DOHH2 (cell line): Measurements from ENCODE around the gene USH1C.

Experiments
- H3F3A ChIP-seq: fragments of 200-600 bp; sonication (generic), shearing (Covaris generic); 2 replicates; pipeline ENCODE4 v1.6.0; 2016; ENCODE audit warnings: antibody characterized with exemption, mild to moderate bottlenecking; ENCODE audit not compliant: control insufficient read depth, insufficient read depth
- H3K27ac ChIP-seq: fragments of 200-600 bp; sonication (generic); 2 replicates; pipeline ENCODE4 v1.5.1; 2014; ENCODE audit warnings: low read depth, mild to moderate bottlenecking, low read length, moderate library complexity
- H3K27me3 ChIP-seq: fragments of 200-600 bp; sonication (generic); 2 replicates; pipeline ENCODE4 v1.6.1; 2014; ENCODE audit warnings: mild to moderate bottlenecking, low read length, mixed read lengths; ENCODE audit not compliant: control insufficient read depth
- H3K36me3 ChIP-seq: fragments of 200-600 bp; sonication (generic); 2 replicates; pipeline ENCODE4 v1.6.1; 2014; ENCODE audit warnings: mild to moderate bottlenecking, low read length, moderate library complexity, mixed read lengths; ENCODE audit not compliant: control insufficient read depth
- H3K4me1 ChIP-seq: fragments of 200-600 bp; sonication (generic); 2 replicates; pipeline ENCODE4 v1.6.1; 2014; ENCODE audit warnings: mild to moderate bottlenecking, low read length, mixed read lengths; ENCODE audit not compliant: control insufficient read depth
- H3K4me2 ChIP-seq: fragments of 200-600 bp; sonication (generic); 2 replicates; pipeline ENCODE4 v1.6.0; 2014; ENCODE audit warnings: mild to moderate bottlenecking, low read length, moderate library complexity
- H3K4me3 ChIP-seq: fragments of 200-600 bp; sonication (generic); 2 replicates; pipeline ENCODE4 v1.5.1; 2014; ENCODE audit warnings: mild to moderate bottlenecking, low read length, mixed read lengths
- H3K79me2 ChIP-seq: fragments of 200-600 bp; sonication (generic); 2 replicates; pipeline ENCODE4 v1.6.1; 2014; ENCODE audit warnings: mild to moderate bottlenecking, low read length, mixed read lengths; ENCODE audit not compliant: control insufficient read depth
- H3K9me2 ChIP-seq: fragments of 200-600 bp; sonication (generic); replicated peaks from 2 replicates; pipeline ENCODE4 v1.6.1; 2014; ENCODE audit warnings: mild to moderate bottlenecking, low read length, mixed read lengths; ENCODE audit not compliant: control insufficient read depth
- H3K9me3 ChIP-seq: fragments of 200-600 bp; sonication (generic); 2 replicates; pipeline ENCODE4 v1.6.1; 2014; ENCODE audit warnings: antibody characterized with exemption, low read length, mixed read lengths; ENCODE audit not compliant: control insufficient read depth, insufficient read depth
- H4K20me1 ChIP-seq: fragments of 200-600 bp; sonication (generic); 2 replicates; pipeline ENCODE4 v1.6.0; 2014; ENCODE audit warnings: low read depth, mild to moderate bottlenecking, antibody characterized with exemption, low read length, moderate library complexity; ENCODE audit not compliant: control insufficient read depth, insufficient read depth
- CTCF ChIP-seq: fragments of 200-600 bp; sonication (generic); IDR thresholded peaks from one replicate; pipeline ENCODE4 v1.5.1; 2014; ENCODE audit warnings: antibody characterized with exemption, mild to moderate bottlenecking, low read depth, low read length; ENCODE audit not compliant: poor library complexity, severe bottlenecking
- EZH2phosphoT487 ChIP-seq: fragments of 200-600 bp; sonication (generic); IDR thresholded peaks from 2 replicates; pipeline ENCODE4 v1.6.1; 2017; ENCODE audit warnings: borderline replicate concordance, mild to moderate bottlenecking, antibody characterized with exemption, low read length, moderate library complexity, mixed read lengths

The USH1C gene

DNA sequence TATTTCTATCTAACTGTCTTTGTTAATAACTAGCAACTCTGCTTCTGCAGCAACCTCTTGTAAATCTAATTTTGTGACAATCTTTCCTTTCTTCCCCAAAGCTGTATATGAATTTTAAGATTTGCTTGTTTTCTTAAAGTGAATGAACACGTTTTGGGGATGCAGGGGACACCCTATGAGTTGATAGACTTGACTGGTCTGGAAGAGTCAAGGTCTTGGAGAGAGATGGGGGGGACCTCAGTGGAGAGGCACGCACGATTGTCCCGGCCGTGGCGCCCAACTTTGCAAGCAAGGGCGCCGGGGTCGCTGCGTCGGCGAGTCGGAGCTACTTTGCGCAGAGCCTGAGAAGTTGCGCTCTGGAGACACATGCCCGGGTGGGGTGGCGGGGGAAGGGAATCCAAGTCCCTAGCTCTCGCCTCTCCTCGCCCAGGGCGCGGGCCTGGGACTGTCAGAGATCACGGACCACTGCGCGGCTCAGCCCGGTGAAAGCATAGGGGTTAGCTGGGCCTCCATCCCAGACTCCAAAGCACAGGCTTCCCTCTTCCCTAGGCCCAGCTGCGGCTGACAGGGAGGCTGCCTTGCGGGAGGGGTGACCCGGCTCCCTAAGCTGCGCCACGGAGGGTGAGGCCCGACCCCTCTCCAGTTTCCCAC is 68.4 kb downstream of the USH1C start:
- no peak for TF ChIP-seq CTCF
- TF ChIP-seq EZH2phosphoT487: no peak
- Histone ChIP-seq H3K79me2 (no peaks in the 10 kb centered on the region), H3K9me3 (no peaks in the 10 kb centered on the region), H3F3A (no peaks in the 10 kb centered on the region), H3K4me3 (no peak overlapping the region), H3K4me2 (no peak overlapping the region), H3K4me1 (no peaks in the 10 kb centered on the region), H4K20me1 (no peaks in the 10 kb centered on the region), H3K36me3 (no peaks in the 10 kb centered on the region), H3K9me2 (no peaks in the 10 kb centered on the region), H3K27ac (no peak overlapping the region), H3K27me3 (peaks cover 25% of the 10 kb centered on the region)

GRCh38 chr11:17473071-17473744 is 71.0 kb downstream of the USH1C start:
- TF ChIP-seq EZH2phosphoT487: no peak
- TF ChIP-seq CTCF: peak; percentile 38
- Histone ChIP-seq H4K20me1 (no peaks in the 10 kb centered on the region), H3K4me2 (no peak overlapping the region), H3K79me2 (no peaks in the 10 kb centered on the region), H3K4me1 (no peaks in the 10 kb centered on the region), H3K9me2 (no peaks in the 10 kb centered on the region), H3K27me3 (peaks cover 22% of the 10 kb centered on the region), H3K36me3 (no peaks in the 10 kb centered on the region), H3K9me3 (no peaks in the 10 kb centered on the region), H3K27ac (no peak overlapping the region), H3F3A (no peaks in the 10 kb centered on the region), H3K4me3 (no peak overlapping the region)

GRCh38 chr11:17472467-17472866 is 71.7 kb downstream of the USH1C start:
- Histone ChIP-seq H3K9me2 (no peaks in the 10 kb centered on the region), H4K20me1 (no peaks in the 10 kb centered on the region), H3K27me3 (peaks cover 16% of the 10 kb centered on the region)

More at GRCh38 chr11:17472467-17472866, 71.7 kb downstream of the USH1C start:
- Histone ChIP-seq H3K4me3 (no peak overlapping the region), H3K36me3 (no peaks in the 10 kb centered on the region), H3K4me1 (no peaks in the 10 kb centered on the region), H3K9me3 (no peaks in the 10 kb centered on the region), H3K4me2 (no peak overlapping the region), H3K27ac (no peak overlapping the region), H3F3A (no peaks in the 10 kb centered on the region), H3K79me2 (no peaks in the 10 kb centered on the region)
- TF ChIP-seq CTCF: no peak
- no peak for TF ChIP-seq EZH2phosphoT487
